Fibroblast of pulmonary artery (primary cell): ENCODE data around the gene IBTK.
A peak's percentile ranks its signal among the peaks of the same experiment; 100 is the strongest.

Experiments used
- DNase-seq: peaks from one replicate; pipeline ENCODE4 v3.0.0-alpha.2; 2010; ENCODE audit warnings: low read depth
- H3K4me3 ChIP-seq: replicated peaks from 2 replicates; pipeline ENCODE4 v1.5.1; 2011; ENCODE audit warnings: low read depth, mild to moderate bottlenecking, control low read depth, low read length, moderate library complexity
- CTCF ChIP-seq: IDR thresholded peaks from 2 replicates; pipeline ENCODE4 v1.5.1; 2011; ENCODE audit warnings: mild to moderate bottlenecking, control low read depth, low read length, inconsistent platforms; ENCODE audit errors: missing control alignments

The IBTK gene

GRCh38 chr6:82246370-82246769 is 1.2 kb downstream of the IBTK start:
- H3K4me3 ChIP-seq = peak overlapping the region; percentile 85
- TF ChIP-seq CTCF = no peak
- no peak for DNase-seq

- no peak overlapping the region for H3K4me3 ChIP-seq
- no peak for DNase-seq
- TF ChIP-seq CTCF = no peak
Measured at GRCh38 chr6:82245376-82245775, 2.2 kb downstream of the IBTK start.

- no peak overlapping the region for H3K4me3 ChIP-seq
- DNase-seq = no peak
Measured at GRCh38 chr6:82243884-82244283, 3.7 kb downstream of the IBTK start.

GRCh38 chr6:82240186-82240585 is 7.4 kb downstream of the IBTK start:
- H3K4me3 ChIP-seq = no peak overlapping the region
- TF ChIP-seq CTCF = no peak

More at GRCh38 chr6:82243884-82244283, 3.7 kb downstream of the IBTK start:
- TF ChIP-seq CTCF = no peak

GRCh38 chr6:82239597-82239996 is 7.9 kb downstream of the IBTK start:
- no peak for TF ChIP-seq CTCF
- H3K4me3 ChIP-seq = no peak overlapping the region
- DNase-seq = no peak

More at GRCh38 chr6:82240186-82240585, 7.4 kb downstream of the IBTK start:
- no peak for DNase-seq

GRCh38 chr6:82237013-82237412 is 10.5 kb downstream of the IBTK start:
- peak; percentile 45 for DNase-seq
- H3K4me3 ChIP-seq = no peak overlapping the region
- no peak for TF ChIP-seq CTCF

GRCh38 chr6:82227770-82228169 is 19.8 kb downstream of the IBTK start:
- no peak for TF ChIP-seq CTCF
- no peak overlapping the region for H3K4me3 ChIP-seq
- peak; percentile 7 for DNase-seq
